G401.6 (cell line): ENCODE data around the gene CARM1.
A peak's percentile ranks its signal among the peaks of the same experiment; 100 is the strongest.
"Not testable (repeated sequence)": the region's sequence is repeated elsewhere in the genome, so short reads cannot be mapped to it uniquely, and the experiment has no call there.

Source experiments
- FAIRE-seq: peaks from 2 replicates; lab custom pipeline; 2012; peaks lifted over from hg19 to GRCh38; lab: Jason Lieb, UNC

The CARM1 gene

DNA sequence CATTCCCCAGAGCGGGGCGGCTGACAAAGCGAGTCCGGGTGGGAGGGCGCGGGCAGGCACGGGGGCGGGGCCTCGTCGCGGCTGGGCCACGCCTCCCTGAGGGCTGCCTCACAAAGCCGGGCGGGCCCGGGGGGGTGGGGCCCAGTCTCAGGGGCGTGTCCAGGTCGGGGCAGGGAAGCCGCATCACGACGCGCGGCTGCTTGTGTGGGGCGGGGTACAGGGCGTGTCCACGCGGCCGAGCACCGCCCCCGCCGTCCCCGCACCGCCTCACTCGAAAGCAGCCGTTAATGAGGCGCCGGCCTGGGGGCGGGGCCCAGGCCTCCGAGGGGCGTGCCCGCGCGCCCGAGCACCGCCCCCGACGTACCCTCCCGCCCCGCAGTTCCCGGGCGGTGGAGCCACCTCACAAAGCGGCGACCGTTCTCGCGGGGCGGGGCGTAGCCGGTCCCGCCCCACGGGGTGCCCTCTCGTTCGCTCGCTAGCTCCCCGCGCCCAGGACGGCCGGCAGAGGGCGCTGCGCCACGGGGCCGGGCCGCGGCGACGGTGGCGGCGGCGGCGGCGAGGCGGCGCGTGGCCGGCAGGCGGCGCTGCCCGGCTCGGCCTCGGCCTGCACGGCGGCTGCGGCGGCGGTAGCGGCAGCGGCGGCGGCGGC is at the start of gene CARM1:
TSS of gene CARM1 (plus strand) at position 599 of the 649 bp plus-strand sequence. CDS start 150 bp downstream, outside the sequence.
- FAIRE-seq, result no peak

DNA sequence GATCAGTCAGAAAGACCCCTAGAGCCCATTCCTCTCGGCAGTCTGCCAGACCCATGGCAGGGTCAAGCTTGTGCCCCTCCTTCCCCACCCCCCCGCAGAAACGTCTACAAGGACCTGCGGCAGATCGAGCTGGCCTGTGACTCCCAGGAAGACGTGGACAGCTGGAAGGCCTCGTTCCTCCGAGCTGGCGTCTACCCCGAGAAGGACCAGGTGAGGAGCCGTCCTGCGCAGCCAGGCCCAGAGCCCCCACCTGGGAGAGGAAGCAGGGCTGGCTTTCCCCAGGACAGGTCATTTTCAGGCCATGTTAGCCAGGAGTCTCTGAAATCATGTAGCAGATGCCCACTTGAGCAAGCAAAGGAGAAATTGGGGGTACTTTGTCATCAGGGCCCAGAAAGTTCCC is 47.7 kb upstream of the CARM1 start:
- FAIRE-seq, result no peak

- FAIRE-seq, result no peak
Observed at GRCh38 chr19:10826231-10826630, 45.1 kb upstream of the CARM1 start.

DNA sequence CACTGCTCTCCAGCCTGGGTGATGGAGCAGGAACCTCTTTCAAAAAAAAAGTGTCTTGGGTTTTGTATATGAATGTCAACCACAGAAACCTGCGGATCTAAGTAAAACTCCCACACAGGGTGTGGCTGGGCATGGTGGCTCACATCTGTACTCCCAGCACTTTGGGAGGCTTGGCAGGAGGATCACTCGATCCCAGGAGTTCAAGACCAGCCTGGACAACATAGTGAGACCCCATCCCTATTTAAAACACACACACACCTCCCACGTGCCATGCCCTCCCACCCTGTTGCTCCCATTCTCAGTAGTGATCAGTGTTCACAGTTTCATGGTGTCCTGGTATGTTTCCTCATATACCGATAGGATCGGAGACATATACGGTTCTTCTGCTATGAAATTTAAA is 44.5 kb upstream of the CARM1 start:
- FAIRE-seq, result no peak

GRCh38 chr19:10828981-10829821 is 42.2 kb upstream of the CARM1 start:
- no peak for FAIRE-seq

DNA sequence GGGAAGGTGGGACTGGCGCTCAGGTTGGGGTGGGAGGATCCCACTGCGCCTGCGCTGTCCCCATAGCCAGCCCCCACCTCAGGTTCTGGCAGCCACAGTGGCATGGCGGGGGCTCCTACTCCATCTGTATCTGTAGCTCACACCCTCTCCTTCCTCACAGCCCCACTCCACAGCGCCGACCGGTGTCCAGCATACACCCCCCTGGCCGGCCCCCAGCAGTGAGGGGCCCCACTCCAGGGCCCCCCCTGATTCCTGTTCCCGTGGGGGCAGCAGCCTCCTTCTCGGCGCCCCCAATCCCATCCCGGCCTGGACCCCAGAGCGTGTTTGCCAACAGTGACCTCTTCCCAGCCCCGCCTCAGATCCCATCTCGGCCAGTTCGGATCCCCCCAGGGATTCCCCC is 41.4 kb upstream of the CARM1 start:
- no peak for FAIRE-seq

GRCh38 chr19:10830370-10830769 is 41.0 kb upstream of the CARM1 start:
- no peak for FAIRE-seq

DNA sequence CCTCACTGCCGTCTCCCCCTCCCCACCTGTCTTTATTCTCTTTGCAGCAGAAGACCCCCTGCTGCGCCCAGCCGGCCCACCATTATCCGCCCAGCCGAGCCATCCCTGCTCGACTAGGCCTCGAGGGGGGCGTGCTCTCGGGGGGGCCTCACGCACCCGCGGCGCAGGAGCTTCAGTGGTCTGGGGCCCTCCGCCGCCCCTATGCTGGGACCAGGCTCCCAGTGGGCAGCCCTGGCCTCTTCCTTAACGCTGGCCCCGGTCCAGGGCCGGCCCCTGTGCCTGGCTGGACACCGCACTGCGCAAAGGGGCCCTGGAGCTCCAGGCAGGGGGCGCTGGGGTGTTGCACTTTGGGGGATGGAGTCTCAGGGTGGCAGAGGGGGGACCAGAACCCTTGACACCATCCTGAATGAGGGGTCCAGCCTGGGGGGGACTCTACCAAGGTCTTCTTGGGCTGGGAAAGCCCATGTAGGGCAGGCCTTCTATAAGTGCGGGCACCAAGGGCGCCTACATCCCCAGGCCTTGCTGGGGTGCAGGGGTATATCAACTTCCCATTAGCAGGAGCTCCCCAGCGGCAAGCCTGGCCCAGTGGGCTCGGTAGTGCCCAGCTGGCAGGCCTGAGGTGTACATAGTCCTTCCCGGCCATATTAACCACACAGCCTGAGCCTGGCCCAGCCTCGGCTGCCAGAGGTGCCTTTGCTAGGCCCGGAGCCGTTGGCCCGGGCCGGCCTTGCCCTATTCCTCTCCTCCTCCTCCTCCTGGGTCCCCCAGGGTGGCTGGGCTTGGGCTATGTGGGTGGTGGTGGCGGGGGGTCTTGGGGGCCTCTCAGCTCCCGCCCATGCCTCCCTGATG is 40.2 kb upstream of the CARM1 start:
- no peak for FAIRE-seq

DNA sequence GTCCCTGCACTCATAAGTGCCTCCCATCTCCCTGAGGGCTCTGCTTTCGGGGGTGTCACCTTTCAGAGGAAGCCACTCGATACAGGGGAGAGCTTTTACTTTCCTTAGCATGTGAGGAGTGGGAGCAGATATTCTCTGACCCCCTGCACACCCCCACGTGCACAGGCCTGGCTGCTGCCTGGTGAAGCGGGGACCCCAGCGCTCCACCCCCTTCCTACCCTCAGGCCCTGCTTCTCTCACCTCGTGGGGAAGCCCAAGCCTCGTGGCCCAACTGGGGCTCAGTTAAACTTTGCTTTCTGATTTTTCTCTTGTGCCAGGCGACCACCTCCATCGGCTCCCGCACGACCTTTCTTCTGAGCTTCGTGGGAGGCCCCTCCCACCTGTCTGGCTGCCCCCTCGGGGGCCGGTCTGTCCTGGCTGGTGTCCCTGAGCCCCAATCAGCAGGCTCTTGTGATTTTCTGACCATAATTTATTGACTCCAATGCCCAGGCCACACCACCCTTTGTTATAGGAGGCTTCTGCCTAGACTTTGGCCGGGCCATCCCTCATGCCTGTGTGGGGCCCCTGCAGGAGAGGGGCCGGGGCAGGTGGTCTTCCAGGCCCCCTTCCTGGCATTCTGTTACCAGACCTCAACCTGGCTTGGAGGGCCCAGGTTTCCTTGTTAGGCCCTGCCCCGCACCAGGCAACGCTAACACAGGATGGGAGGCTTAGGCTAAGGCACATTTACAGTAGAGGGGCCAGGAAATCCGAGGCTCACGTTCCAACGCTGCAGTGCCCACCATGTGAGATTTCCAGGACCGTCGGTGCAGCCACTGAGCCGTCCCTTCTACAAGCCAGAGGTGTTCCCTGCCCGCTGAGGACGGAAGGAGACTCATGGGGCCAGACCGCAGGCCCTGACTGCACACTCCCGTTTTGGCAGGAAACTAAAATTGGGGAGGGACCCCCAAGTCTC is 39.1 kb upstream of the CARM1 start:
- FAIRE-seq, result no peak

GRCh38 chr19:10832939-10833296 is 38.4 kb upstream of the CARM1 start:
- no peak for FAIRE-seq

DNA sequence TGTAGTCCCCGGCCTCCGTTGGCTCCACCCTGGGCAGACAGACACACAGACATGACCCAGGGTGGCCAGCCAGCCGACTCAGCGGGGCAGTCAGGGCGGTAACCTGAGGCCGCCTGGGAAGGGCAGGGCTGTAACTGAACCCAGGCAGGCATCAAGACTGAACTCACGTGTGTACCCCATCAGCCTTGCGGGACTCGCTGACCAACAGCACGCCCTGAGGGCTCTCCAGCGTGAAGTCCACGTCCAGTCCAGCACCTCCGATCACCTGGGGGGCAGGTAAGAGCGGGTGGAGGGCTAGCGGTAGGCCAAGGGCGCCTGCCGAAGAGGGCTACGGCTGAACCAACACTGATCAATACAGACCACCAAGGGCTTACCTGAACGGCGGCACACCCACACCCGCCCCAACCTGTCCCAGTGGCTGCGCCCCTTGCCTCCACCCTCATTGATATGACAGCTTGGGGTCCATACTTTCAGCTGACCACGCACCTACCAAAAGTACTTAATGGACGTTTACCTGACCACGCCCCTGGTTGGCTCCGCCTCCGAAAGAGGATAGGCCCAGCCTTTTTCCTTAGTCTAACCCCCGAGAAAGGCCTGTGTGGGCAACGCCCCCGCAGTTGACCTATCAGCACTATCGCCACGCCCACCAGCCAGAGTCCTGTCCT is 36.1 kb upstream of the CARM1 start:
- no peak for FAIRE-seq

DNA sequence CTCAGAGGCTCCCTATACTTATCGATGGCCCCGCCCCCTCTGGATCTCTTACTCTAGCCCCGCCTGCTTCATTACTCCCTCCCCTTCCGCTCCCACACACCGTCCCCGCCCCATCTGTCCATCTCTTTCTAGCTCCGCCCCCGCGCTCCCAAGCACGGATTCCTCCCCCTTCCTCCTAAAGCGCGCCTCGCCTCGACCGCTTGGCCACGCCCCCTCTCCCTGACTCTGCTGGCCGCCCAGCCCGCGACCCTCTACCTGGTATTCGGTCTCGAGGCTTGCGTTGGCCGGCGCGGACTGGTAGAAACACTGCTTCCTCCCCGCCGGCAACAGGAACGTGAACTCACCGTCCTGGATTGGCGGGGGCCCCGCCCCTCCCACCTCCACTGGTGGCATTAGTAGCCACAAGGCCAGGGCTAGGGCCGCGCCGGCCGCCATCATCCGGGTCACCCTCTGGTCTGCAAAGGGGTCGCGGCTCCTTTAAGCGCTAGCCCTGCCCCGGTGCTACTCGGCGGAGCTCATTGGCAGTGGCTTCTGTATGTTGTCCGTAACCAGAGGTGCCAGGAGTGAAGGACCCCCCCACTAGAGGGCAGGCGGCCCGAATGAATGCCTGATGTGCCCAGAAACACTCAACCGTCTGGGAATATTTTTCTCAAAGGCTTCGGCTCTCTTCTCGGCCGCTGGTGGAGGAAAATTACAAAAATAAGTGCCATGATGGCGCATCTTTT is 35.4 kb upstream of the CARM1 start, which contains the start of gene TMED1:
TSS of gene TMED1 (minus strand) at position 459 of the 725 bp plus-strand sequence. CDS start at position 438, 21 bp downstream.
- FAIRE-seq, result peak; percentile 97

- no peak for FAIRE-seq
Observed at GRCh38 chr19:10836479-10837330, 34.6 kb upstream of the CARM1 start.

DNA sequence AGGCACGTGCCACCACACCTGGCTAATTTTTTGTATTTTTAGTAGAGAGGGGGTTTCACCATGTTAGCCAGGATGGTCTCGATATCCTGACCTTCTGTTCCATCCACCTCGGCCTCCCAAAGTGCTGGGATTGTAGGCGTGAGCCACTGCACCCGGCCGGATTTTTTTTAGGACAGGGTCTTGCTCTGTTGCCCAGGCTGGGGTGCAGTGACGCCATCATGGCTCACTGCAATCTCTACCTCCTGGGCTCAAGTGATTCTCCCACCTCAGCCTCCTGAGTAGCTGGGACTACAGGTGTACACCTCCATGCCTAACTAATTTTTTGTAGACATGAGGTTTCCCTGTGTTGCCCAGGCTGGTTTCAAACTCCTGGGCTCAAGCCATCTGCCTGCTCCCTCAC is 33.7 kb upstream of the CARM1 start:
- FAIRE-seq, result not testable (repeated sequence)

GRCh38 chr19:10838377-10838776 is 33.0 kb upstream of the CARM1 start:
- FAIRE-seq, result no peak

GRCh38 chr19:10839114-10840050 is 32.0 kb upstream of the CARM1 start:
- FAIRE-seq, result no peak

DNA sequence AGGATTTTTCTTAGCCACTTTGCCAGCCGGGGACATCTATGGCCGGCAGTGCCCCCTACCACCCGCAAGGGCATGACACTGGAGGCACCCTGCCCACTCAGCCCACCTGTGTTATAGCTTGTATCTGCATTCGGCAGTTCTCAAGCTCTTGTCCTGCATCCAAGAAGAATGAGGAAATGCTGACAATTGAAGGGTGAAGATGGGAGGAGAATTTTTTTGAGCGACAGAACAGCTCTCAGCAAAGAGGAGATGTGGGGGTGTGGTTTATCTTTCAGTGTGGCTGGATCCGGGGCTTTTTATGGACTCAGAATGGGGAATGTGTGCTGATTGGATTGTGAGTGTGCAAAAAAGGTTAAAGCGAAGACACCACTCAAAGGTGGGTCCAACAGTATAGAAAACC is 28.6 kb upstream of the CARM1 start:
- FAIRE-seq, result no peak

- no peak for FAIRE-seq
Observed at GRCh38 chr19:10846500-10847202, 24.7 kb upstream of the CARM1 start.
